ENCODE data around the gene IL17A.

The IL17A gene

GRCh38 chr6:52183131-52183713 is 3.0 kb upstream of the IL17A start:
- no peak overlapping the region for H3K27ac ChIP-seq (ENCODE audit: low read depth, low read length)
- no peaks in the 10 kb centered on the region for H3K79me2 ChIP-seq (ENCODE audit: insufficient read depth, low read length)
- peaks cover 3% of the 10 kb centered on the region; the same call in 1 of the 2 replicates for H3K27me3 ChIP-seq (ENCODE audit: low read length)
- TF ChIP-seq CTCF (IDR thresholded peaks at IDR 0.05; ENCODE audit: insufficient read depth, low read length, poor library complexity, severe bottlenecking) (no peak), EZH2phosphoT487 (conservative IDR thresholded peaks at IDR 0.05; ENCODE audit: low read length) (0 out of 2 replicates have a peak, but pooled peaks have one; percentile 76)
- no peaks in the 10 kb centered on the region for H4K20me1 ChIP-seq (ENCODE audit: low read depth, low read length)
- H2AFZ ChIP-seq (ENCODE audit: low read depth, low read length, severe bottlenecking): no peak overlapping the region
- H3K4me2 ChIP-seq (ENCODE audit: low read depth, low read length, poor library complexity, severe bottlenecking): no peak overlapping the region
- no peaks in the 10 kb centered on the region for H3K36me3 ChIP-seq (ENCODE audit: low read length)
- H3K9me2 ChIP-seq (replicated peaks; ENCODE audit: insufficient read depth, low read length): no peaks in the 10 kb centered on the region
- no peak overlapping the region for H3K9ac ChIP-seq (ENCODE audit: low read length)
- H3K9me3 ChIP-seq (ENCODE audit: insufficient read depth, low read length): no peaks in the 10 kb centered on the region
- no peaks in the 10 kb centered on the region for H3F3A ChIP-seq (ENCODE audit: insufficient read depth)
- no peak overlapping the region for H3K4me3 ChIP-seq (ENCODE audit: insufficient read depth, low read length, poor library complexity, severe bottlenecking)

- Histone ChIP-seq H3K4me2 (ENCODE audit: low read depth, low read length, poor library complexity, severe bottlenecking) (no peak overlapping the region), H3K4me3 (ENCODE audit: insufficient read depth, low read length, poor library complexity, severe bottlenecking) (no peak overlapping the region), H3K9me2 (replicated peaks; ENCODE audit: insufficient read depth, low read length) (no peaks in the 10 kb centered on the region), H3K27ac (ENCODE audit: low read depth, low read length) (no peak overlapping the region), H3K9ac (ENCODE audit: low read length) (no peak overlapping the region), H3K79me2 (ENCODE audit: insufficient read depth, low read length) (no peaks in the 10 kb centered on the region), H2AFZ (ENCODE audit: low read depth, low read length, severe bottlenecking) (no peak overlapping the region), H3F3A (ENCODE audit: insufficient read depth) (no peaks in the 10 kb centered on the region), H3K36me3 (ENCODE audit: low read length) (no peaks in the 10 kb centered on the region), H4K20me1 (ENCODE audit: low read depth, low read length) (no peaks in the 10 kb centered on the region), H3K9me3 (ENCODE audit: insufficient read depth, low read length) (no peaks in the 10 kb centered on the region), H3K27me3 (ENCODE audit: low read length) (peaks cover 8% of the 10 kb centered on the region; the same call in 1 of the 2 replicates)
- TF ChIP-seq CTCF (IDR thresholded peaks at IDR 0.05; ENCODE audit: insufficient read depth, low read length, poor library complexity, severe bottlenecking) (no peak), EZH2phosphoT487 (conservative IDR thresholded peaks at IDR 0.05; ENCODE audit: low read length) (no peak)
Observed at GRCh38 chr6:52186480-52186879, 305 bp downstream of the IL17A start.

GRCh38 chr6:52187098-52187497 is 923 bp downstream of the IL17A start:
- Histone ChIP-seq H2AFZ (ENCODE audit: low read depth, low read length, severe bottlenecking) (no peak overlapping the region), H3F3A (ENCODE audit: insufficient read depth) (no peaks in the 10 kb centered on the region), H3K4me3 (ENCODE audit: insufficient read depth, low read length, poor library complexity, severe bottlenecking) (no peak overlapping the region), H3K36me3 (ENCODE audit: low read length) (no peaks in the 10 kb centered on the region), H4K20me1 (ENCODE audit: low read depth, low read length) (no peaks in the 10 kb centered on the region), H3K4me2 (ENCODE audit: low read depth, low read length, poor library complexity, severe bottlenecking) (no peak overlapping the region), H3K9ac (ENCODE audit: low read length) (no peak overlapping the region), H3K9me2 (replicated peaks; ENCODE audit: insufficient read depth, low read length) (no peaks in the 10 kb centered on the region), H3K79me2 (ENCODE audit: insufficient read depth, low read length) (no peaks in the 10 kb centered on the region), H3K27me3 (ENCODE audit: low read length) (peaks cover 8% of the 10 kb centered on the region; the same call in 1 of the 2 replicates), H3K9me3 (ENCODE audit: insufficient read depth, low read length) (no peaks in the 10 kb centered on the region), H3K27ac (ENCODE audit: low read depth, low read length) (no peak overlapping the region)
- no peak for TF ChIP-seq EZH2phosphoT487 (conservative IDR thresholded peaks at IDR 0.05; ENCODE audit: low read length)
- TF ChIP-seq CTCF (IDR thresholded peaks at IDR 0.05; ENCODE audit: insufficient read depth, low read length, poor library complexity, severe bottlenecking): no peak
